ENCODE measurements around the gene P2RY14. TPM values are rescaled to one million over a fixed set of nuclear protein-coding genes. Genes with fewer than 3 reads are reported as not detected.

P2RY14 gene
- total and polyA plus RNA-seq, 2 experiments from 2014 or later = 0.95 TPM; not detected in 1

GRCh38 chr3:151300539-151300938, 22.2 kb upstream of the P2RY14 start (continued):
- TF ChIP-seq ZNF462 (CRISPR knock-in tag; IDR thresholded peaks at IDR 0.05) (no peak), ETS1 (IDR thresholded peaks at IDR 0.05) (no peak), EZH2phosphoT487 (IDR thresholded peaks at IDR 0.05; ENCODE audit: unreplicated experiment) (no peak), POLR2AphosphoS5 (IDR thresholded peaks at IDR 0.05; ENCODE audit: low read depth) (no peak)

- no peaks in the 10 kb centered on the region for H3K79me2 ChIP-seq (replicated peaks; ENCODE audit: insufficient read depth)
- Mint-ChIP-seq H3K36me3 (ENCODE audit: low read depth) (no peaks in the 10 kb centered on the region), H3K4me3 (no peak overlapping the region), H3K27ac (no peak overlapping the region), H3K9me3 (no peaks in the 10 kb centered on the region), H3K27me3 (ENCODE audit: insufficient read depth, low read depth, poor library complexity) (peaks cover 2% of the 10 kb centered on the region), H3K4me1 (peaks cover 33% of the 10 kb centered on the region)
- no peak for TF ChIP-seq CREB1 (CRISPR knock-in tag; IDR thresholded peaks at IDR 0.05; ENCODE audit: low read depth)
- TF ChIP-seq EZH2 (IDR thresholded peaks at IDR 0.05; ENCODE audit: low read depth, unreplicated experiment) = no peak
- no peak for TF ChIP-seq ETS1 (IDR thresholded peaks at IDR 0.05)
- TF ChIP-seq ZNF462 (CRISPR knock-in tag; IDR thresholded peaks at IDR 0.05) = no peak
- H3K4me1 ChIP-seq (ENCODE audit: insufficient read depth) = peaks cover 11% of the 10 kb centered on the region
- no peaks in the 10 kb centered on the region for H4K20me1 ChIP-seq (replicated peaks; ENCODE audit: insufficient read depth)
- H3K36me3 ChIP-seq (ENCODE audit: insufficient read depth) = no peaks in the 10 kb centered on the region
- no peaks in the 10 kb centered on the region for H3K9me2 ChIP-seq (ENCODE audit: insufficient read depth)
- H3K27ac ChIP-seq (ENCODE audit: low read depth) = no peak overlapping the region; the same call in 1 of the 2 replicates
- H2AFZ ChIP-seq = no peak overlapping the region
- no peak overlapping the region for H3K4me2 ChIP-seq
- no peaks in the 10 kb centered on the region for H3K27me3 ChIP-seq (ENCODE audit: insufficient read depth)
- no peak for ATAC-seq
- DNase-seq (ENCODE audit: low spot score) = no peak
- no peak overlapping the region for H3K4me3 ChIP-seq
- no peaks in the 10 kb centered on the region for H3F3A ChIP-seq (replicated peaks; ENCODE audit: low read depth)
Observed at GRCh38 chr3:151299006-151299405, 20.7 kb upstream of the P2RY14 start.
